RWPE2 (cell line): ENCODE data around the gene WTAP.
A peak's percentile ranks its signal among the peaks of the same experiment; 100 is the strongest.

ENCODE experiments used
- ATAC-seq: fragments of 200-7000 bp; cut with Tn5 transposase; 3 replicates; pipeline ENCODE4 v1.9.1; 2021; ENCODE audit warnings: low read depth
- DNase-seq: peaks from one replicate; pipeline ENCODE4 v3.0.0-alpha.2; 2020; ENCODE audit warnings: low spot score
- H3K27ac ChIP-seq: fragments of 450-650 bp; 2 replicates; pipeline ENCODE4 v1.5.1; 2017; ENCODE audit warnings: mild to moderate bottlenecking; ENCODE audit not compliant: poor library complexity, severe bottlenecking
- H3K27me3 ChIP-seq: fragments of 250-450 bp; sonication (Bioruptor Pico); 2 replicates; pipeline ENCODE4 v1.5.1; 2021; ENCODE audit warnings: mild to moderate bottlenecking, moderate library complexity; ENCODE audit not compliant: insufficient read depth, poor library complexity, severe bottlenecking
- H3K36me3 ChIP-seq: fragments of 250-450 bp; sonication (Bioruptor Pico); 2 replicates; pipeline ENCODE4 v1.5.1; 2020; ENCODE audit warnings: low read depth, mild to moderate bottlenecking, moderate library complexity
- H3K4me1 ChIP-seq: fragments of 250-450 bp; sonication (Bioruptor Pico); 2 replicates; pipeline ENCODE4 v1.5.1; 2021; ENCODE audit warnings: mild to moderate bottlenecking, moderate library complexity; ENCODE audit not compliant: insufficient read depth, poor library complexity, severe bottlenecking
- H3K4me3 ChIP-seq: fragments of 250-450 bp; sonication (Bioruptor Pico); 2 replicates; pipeline ENCODE4 v1.5.1; 2021; ENCODE audit warnings: mild to moderate bottlenecking, moderate library complexity; ENCODE audit not compliant: severe bottlenecking
- H3K9me3 ChIP-seq: fragments of 250-450 bp; sonication (Bioruptor Pico); 2 replicates; pipeline ENCODE4 v1.5.1; 2021; ENCODE audit warnings: mild to moderate bottlenecking, moderate library complexity; ENCODE audit not compliant: severe bottlenecking
- CTCF ChIP-seq: fragments of 450-650 bp; IDR thresholded peaks from one replicate; pipeline ENCODE4 v1.5.1; 2017; ENCODE audit warnings: mild to moderate bottlenecking, moderate library complexity; ENCODE audit not compliant: poor library complexity, severe bottlenecking

WTAP gene

DNA sequence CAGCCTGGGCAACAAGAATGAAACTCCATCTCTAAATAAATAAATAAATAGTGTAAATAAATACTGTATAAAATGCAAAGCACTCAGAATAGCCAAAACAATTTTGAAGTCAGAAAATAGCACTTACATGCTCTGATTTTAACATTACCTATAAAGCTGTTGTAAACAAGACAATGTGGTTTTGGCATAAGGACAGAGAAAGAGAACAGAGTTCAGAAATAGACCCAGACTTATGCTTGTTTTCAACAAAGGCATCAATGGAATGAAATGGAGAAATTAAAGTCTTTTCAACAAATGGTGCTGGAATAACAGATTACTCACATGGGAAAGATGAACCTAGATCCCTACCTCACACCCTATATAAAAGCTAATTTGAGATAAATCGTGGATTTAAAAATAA, 44.9 kb downstream of the WTAP start:
- Histone ChIP-seq H3K4me3 (no peak overlapping the region), H3K27me3 (no peaks in the 10 kb centered on the region), H3K36me3 (peaks cover 96% of the 10 kb centered on the region), H3K27ac (no peak overlapping the region), H3K4me1 (no peaks in the 10 kb centered on the region), H3K9me3 (no peaks in the 10 kb centered on the region)
- no peak for ATAC-seq
- no peak for DNase-seq
- no peak for TF ChIP-seq CTCF

- Histone ChIP-seq H3K9me3 (no peaks in the 10 kb centered on the region), H3K27me3 (no peaks in the 10 kb centered on the region), H3K4me3 (no peak overlapping the region), H3K36me3 (peaks cover 93% of the 10 kb centered on the region), H3K4me1 (no peaks in the 10 kb centered on the region), H3K27ac (no peak overlapping the region)
- no peak for ATAC-seq
- DNase-seq = no peak
- no peak for TF ChIP-seq CTCF
These were observed 50.1 kb downstream of the WTAP start for GRCh38 chr6:159777240-159777904.

- Histone ChIP-seq H3K36me3 (peaks cover 96% of the 10 kb centered on the region), H3K4me3 (no peak overlapping the region), H3K27ac (no peak overlapping the region), H3K9me3 (no peaks in the 10 kb centered on the region), H3K27me3 (no peaks in the 10 kb centered on the region), H3K4me1 (no peaks in the 10 kb centered on the region)
- DNase-seq (no peak), ATAC-seq (no peak)
- TF ChIP-seq CTCF = no peak
These were observed 50.8 kb downstream of the WTAP start for GRCh38 chr6:159778131-159778530.

DNA sequence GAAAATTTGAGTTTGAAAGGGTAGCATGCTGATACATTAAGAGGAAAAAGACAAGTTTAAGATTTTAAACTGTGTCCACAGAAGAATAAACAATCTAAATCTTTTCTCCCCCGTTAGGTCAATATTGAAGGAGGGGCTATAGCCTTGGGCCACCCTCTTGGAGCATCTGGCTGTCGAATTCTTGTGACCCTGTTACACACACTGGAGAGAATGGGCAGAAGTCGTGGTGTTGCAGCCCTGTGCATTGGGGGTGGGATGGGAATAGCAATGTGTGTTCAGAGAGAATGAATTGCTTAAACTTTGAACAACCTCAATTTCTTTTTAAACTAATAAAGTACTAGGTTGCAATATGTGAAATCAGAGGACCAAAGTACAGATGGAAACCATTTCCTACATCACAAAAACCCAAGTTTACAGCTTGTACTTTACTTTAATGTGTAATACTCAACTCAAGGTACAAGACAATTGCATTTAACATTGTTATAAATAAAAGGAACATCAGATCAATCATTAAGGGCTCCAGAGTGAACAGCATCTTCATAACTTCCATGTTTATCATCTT, 51.3 kb downstream of the WTAP start:
- no peaks in the 10 kb centered on the region for H3K27me3 ChIP-seq
- DNase-seq = no peak
- H3K9me3 ChIP-seq = no peaks in the 10 kb centered on the region
- no peak overlapping the region for H3K4me3 ChIP-seq
- TF ChIP-seq CTCF = no peak
- no peak for ATAC-seq
- H3K4me1 ChIP-seq = no peaks in the 10 kb centered on the region
- H3K27ac ChIP-seq = no peak overlapping the region
- peaks cover 96% of the 10 kb centered on the region for H3K36me3 ChIP-seq

GRCh38 chr6:159788276-159788675, 61.0 kb downstream of the WTAP start:
- peaks cover 6% of the 10 kb centered on the region for H3K4me1 ChIP-seq
- ATAC-seq (no peak), DNase-seq (no peak)
- H3K36me3 ChIP-seq = peaks cover 78% of the 10 kb centered on the region
- peak overlapping the region; percentile 56 for H3K4me3 ChIP-seq
- H3K27me3 ChIP-seq = no peaks in the 10 kb centered on the region
- TF ChIP-seq CTCF = no peak
- no peaks in the 10 kb centered on the region for H3K9me3 ChIP-seq
- H3K27ac ChIP-seq = peak overlapping the region; percentile 69
